Aorta (tissue), 5 donors: Measurements from ENCODE around the gene XCL2. TPM values are rescaled to one million over a fixed set of nuclear protein-coding genes. Genes with fewer than 3 reads are reported as not detected.
A peak's percentile ranks its signal among the peaks of the same experiment; 100 is the strongest.
"Not testable (repeated sequence)": the region's sequence is repeated elsewhere in the genome, so short reads cannot be mapped to it uniquely, and the experiment has no call there.

ENCODE experiments used
- ATAC-seq: fragments of 200-7000 bp; cut with Tn5 transposase; one replicate; pipeline ENCODE4 v1.9.1; 2022; ENCODE audit warnings: moderate library complexity; ENCODE audit not compliant: low FRiP score
- DNase-seq, 2 donors: peaks; one replicate each; pipeline ENCODE4 v3.0.0-alpha.2; 2020
- H3K27ac ChIP-seq, 2 donors: one replicate each; pipeline ENCODE4 v1.5.1; 2013; ENCODE audit warnings: low read length in 2 of 2, mild to moderate bottlenecking in 2 of 2, moderate library complexity in 2 of 2, control low read depth in 1 of 2, inconsistent platforms in 1 of 2, low read depth in 1 of 2
- H3K27me3 ChIP-seq, 2 donors: one replicate each; pipeline ENCODE4 v1.6.1; 2013; ENCODE audit warnings: control low read depth in 1 of 2, low read length in 1 of 2, mild to moderate bottlenecking in 1 of 2, moderate library complexity in 1 of 2; ENCODE audit not compliant: insufficient read depth in 2 of 2, control insufficient read depth in 1 of 2
- H3K36me3 ChIP-seq, 2 donors: one replicate each; pipeline ENCODE4 v1.6.1; 2013; ENCODE audit warnings: control low read depth in 1 of 2, low read length in 1 of 2, mild to moderate bottlenecking in 1 of 2; ENCODE audit not compliant: insufficient read depth in 2 of 2, control insufficient read depth in 1 of 2
- H3K4me1 ChIP-seq, 2 donors: one replicate each; pipeline ENCODE4 v1.6.1; 2013; ENCODE audit warnings: low read length in 2 of 2, control low read depth in 1 of 2, mild to moderate bottlenecking in 1 of 2, moderate library complexity in 1 of 2; ENCODE audit not compliant: insufficient read depth in 2 of 2, control insufficient read depth in 1 of 2
- H3K4me3 ChIP-seq, 2 donors: one replicate each; pipeline ENCODE4 v1.5.1; 2013; ENCODE audit warnings: low read length in 2 of 2, control low read depth in 1 of 2, mild to moderate bottlenecking in 1 of 2
- H3K9me3 ChIP-seq: one replicate; pipeline ENCODE4 v1.6.1; 2013; ENCODE audit warnings: mild to moderate bottlenecking, low read length; ENCODE audit not compliant: control insufficient read depth
- WGBS, 2 donors: extraction: QIAGEN DNeasy Blood & Tissue Kit; methylation state at CpG; one replicate each; pipeline ENCODE4 v1.1.7; 2013; 5-methylcytosine and 5-hydroxymethylcytosine counted together
- intact Hi-C, 2 donors: fragments of 100-400 bp; cut with DNase I; formaldehyde crosslinking; loops; one replicate each; pipeline versions ENCODE4 v1.14.2 to v1.15.0; 2022
- polyA plus RNA-seq, 2 donors: library from polyadenylated mRNA; stranded (reverse); fragments of 200-250 nt; gene quantifications; one replicate each; pipeline ENCODE4 v1.2.3, GENCODE V29; 2013
- total RNA-seq, 2 donors: library from RNA; stranded (reverse); fragmentation: NEBNext Ultra II Directional; extraction: Animal tissue kit (Norgen Biotek cat#: 25700); gene quantifications; one replicate each; pipeline ENCODE4 v1.2.1, GENCODE V29; 2021
- donor health status: healthy with polysubstance abuse.
- donor health status: Bipolar disorder and iron deficiency.
- donor health status: DM: no; HTN: no; CAD: no.
- donor health status: DM: no; HTN: no; CAD: no.
- donor health status: DM: yes; HTN: yes; CAD: no.

Gene XCL2
- total and polyA plus RNA-seq, 4 donors = 1.1 TPM; not detected in 3

GRCh38 chr1:168581817-168582572 is 38.2 kb upstream of the XCL2 start:
- H3K27ac ChIP-seq = no peak overlapping the region
- intact Hi-C loops = no loop called here
- H3K4me3 ChIP-seq = no peak overlapping the region
- DNase-seq (no peak), ATAC-seq (no peak)
- H3K9me3 ChIP-seq = no peaks in the 10 kb centered on the region
- H3K36me3 ChIP-seq = no peaks in the 10 kb centered on the region
- WGBS, 2 donors = 75 to 86% methylated on average over 4 of the region's 4 CpGs
- peaks cover 2 to 7% of the 10 kb centered on the region in 2 donors for H3K4me1 ChIP-seq
- H3K27me3 ChIP-seq = no peaks in the 10 kb centered on the region

GRCh38 chr1:168580991-168581390 is 37.2 kb upstream of the XCL2 start:
- H3K9me3 ChIP-seq, H3K36me3 ChIP-seq, H3K27ac ChIP-seq, intact Hi-C loops, DNase-seq, H3K27me3 ChIP-seq, ATAC-seq, H3K4me1 ChIP-seq, H3K4me3 ChIP-seq: not testable (repeated sequence)
- 71 to 73% methylated on average over 7 of the region's 7 CpGs for WGBS, 2 donors

- DNase-seq, H3K27me3 ChIP-seq, H3K27ac ChIP-seq, H3K36me3 ChIP-seq, ATAC-seq, H3K9me3 ChIP-seq, H3K4me1 ChIP-seq, intact Hi-C loops, H3K4me3 ChIP-seq: not testable (repeated sequence)
- WGBS, 2 donors = 87 to 92% methylated on average over 2 of the region's 2 CpGs
Observed at GRCh38 chr1:168580290-168580689, 36.5 kb upstream of the XCL2 start.

DNA sequence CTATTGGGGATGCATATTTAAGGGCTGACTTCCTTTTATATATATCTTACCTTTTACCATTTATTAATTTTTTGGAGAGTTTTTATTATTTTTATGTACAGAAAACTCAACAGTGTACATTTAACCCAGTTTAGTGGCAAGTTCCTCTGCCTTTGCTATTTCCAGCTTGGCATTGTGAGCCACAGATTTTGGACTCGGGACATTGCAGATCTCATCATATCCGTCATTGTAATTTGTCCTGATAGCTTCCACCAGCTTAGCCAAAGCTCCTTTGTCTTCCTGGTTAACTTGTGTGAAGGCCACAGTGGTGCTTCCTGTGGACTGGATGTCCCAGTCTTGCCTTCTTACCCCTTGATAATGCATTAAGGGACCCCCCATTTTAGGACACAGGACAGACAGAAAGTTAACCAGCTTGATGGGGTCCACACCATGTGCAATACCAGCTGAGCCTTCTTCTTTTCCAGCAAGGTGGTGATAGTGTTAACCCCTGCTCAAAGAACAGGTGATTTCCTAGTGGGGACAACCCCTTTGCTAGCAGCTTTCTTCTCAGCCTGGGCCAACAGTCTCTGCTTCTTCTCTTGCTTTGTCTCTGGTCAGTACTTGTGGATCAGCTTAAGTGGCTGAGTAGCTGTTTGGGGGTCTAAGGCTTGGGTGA is 34.9 kb upstream of the XCL2 start:
- intact Hi-C loops = loop anchor here in 1 of 2 donors (10.0 kb wide), 1 partner anchor 234 kb away; no protein-coding TSS in a partner anchor
- H3K4me1 ChIP-seq, H3K27ac ChIP-seq, H3K36me3 ChIP-seq, H3K27me3 ChIP-seq, H3K4me3 ChIP-seq, DNase-seq, H3K9me3 ChIP-seq, ATAC-seq: not testable (repeated sequence)
- 45 to 55% methylated on average over 2 of the region's 2 CpGs for WGBS, 2 donors

GRCh38 chr1:168576245-168576688 is 32.5 kb upstream of the XCL2 start, which contains the start of gene XCL1:
TSS of gene XCL1 (plus strand) at chr1:168576605. CDS start at chr1:168576638, 33 bp downstream.
- not testable (repeated sequence) for DNase-seq, H3K36me3 ChIP-seq, H3K27ac ChIP-seq, H3K9me3 ChIP-seq, H3K4me3 ChIP-seq, H3K4me1 ChIP-seq, H3K27me3 ChIP-seq
- peak; percentile 50 for ATAC-seq
- 82 to 88% methylated on average over 4 of the region's 6 CpGs for WGBS, 2 donors
- intact Hi-C loops = loop anchor here in 1 of 2 donors (10.0 kb wide), 1 partner anchor 231 kb away; no protein-coding TSS in a partner anchor

- intact Hi-C loops = loop anchor here in 1 of 2 donors (10.0 kb wide), 1 partner anchor 229 kb away; no protein-coding TSS in a partner anchor
- not testable (repeated sequence) for H3K4me1 ChIP-seq, H3K4me3 ChIP-seq, H3K36me3 ChIP-seq, H3K9me3 ChIP-seq, ATAC-seq, H3K27ac ChIP-seq, H3K27me3 ChIP-seq, DNase-seq
- WGBS, 2 donors = 0 to 5% methylated on average over 3 to 4 of the region's 4 CpGs
Observed at GRCh38 chr1:168574234-168574633, 30.4 kb upstream of the XCL2 start.

GRCh38 chr1:168572633-168573032 is 28.8 kb upstream of the XCL2 start:
- Histone ChIP-seq H3K36me3 (no peaks in the 10 kb centered on the region), H3K27ac (no peak overlapping the region), H3K27me3 (no peaks in the 10 kb centered on the region), H3K9me3 (no peaks in the 10 kb centered on the region), H3K4me1 (no peaks in the 10 kb centered on the region), H3K4me3 (no peak overlapping the region)
- ATAC-seq = no peak
- WGBS, 2 donors = 92 to 96% methylated on average over 3 of the region's 3 CpGs
- no peak for DNase-seq
- intact Hi-C loops = loop anchor here in 1 of 2 donors (2.0 to 10.0 kb wide), 2 partner anchors 132 to 228 kb away; no protein-coding TSS in a partner anchor

DNA sequence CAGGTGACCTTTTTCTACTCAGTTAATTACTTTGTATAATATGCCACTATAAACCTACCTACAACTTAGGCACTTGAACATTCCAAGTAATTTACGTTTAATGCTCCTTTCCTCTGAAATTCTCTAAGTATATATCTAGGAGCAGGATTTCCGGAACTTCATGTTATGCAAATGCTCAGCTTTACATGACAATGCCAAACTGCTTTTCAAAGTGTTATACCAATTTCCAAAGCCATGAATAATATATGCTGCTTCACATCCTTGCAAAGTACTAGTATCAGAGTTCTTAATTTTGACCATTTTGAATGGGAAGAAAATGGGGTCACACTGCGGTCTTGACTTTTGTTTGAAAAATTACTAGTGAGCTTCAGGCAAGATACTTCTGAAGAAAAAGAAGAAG is 26.9 kb upstream of the XCL2 start:
- DNase-seq (no peak), ATAC-seq (no peak)
- no peaks in the 10 kb centered on the region for H3K36me3 ChIP-seq
- no peaks in the 10 kb centered on the region for H3K4me1 ChIP-seq
- no peaks in the 10 kb centered on the region for H3K9me3 ChIP-seq
- intact Hi-C loops = loop anchor here in 1 of 2 donors (10.0 kb wide), 1 partner anchor 226 kb away; no protein-coding TSS in a partner anchor
- H3K4me3 ChIP-seq = no peak overlapping the region
- no peaks in the 10 kb centered on the region for H3K27me3 ChIP-seq
- WGBS, 2 donors = 51 to 75% methylated on average over 3 of the region's 3 CpGs
- no peak overlapping the region for H3K27ac ChIP-seq
